Tibial nerve (tissue), 4 donors: ENCODE results near the gene PTPRG.

Experiments
- EP300 ChIP-seq, 2 donors: sonication (generic); formaldehyde crosslinking; IDR thresholded peaks; one replicate each; pipeline ENCODE4 v1.6.1; 2017; ENCODE audit warnings: antibody characterized with exemption in 2 of 2, mild to moderate bottlenecking in 1 of 2
- POLR2A ChIP-seq, 2 donors: fragments of 450-650 bp; IDR thresholded peaks; one replicate each; pipeline ENCODE4 v1.6.1; 2017; ENCODE audit warnings: antibody characterized with exemption in 2 of 2, mild to moderate bottlenecking in 2 of 2, moderate library complexity in 2 of 2
- TF ChIP-seq, protein P1 (sequence below), 5 experiments: fragments of 200-600 bp in 3 of 5; fragments of 450-650 bp in 2 of 5; sonication (generic) in 3 of 5; IDR thresholded peaks; one replicate each; pipeline ENCODE4 v1.5.1; 2016 to 2019; ENCODE audit warnings: antibody characterized with exemption in 5 of 5, mild to moderate bottlenecking in 3 of 5, moderate library complexity in 2 of 5

- TF ChIP-seq, protein P1, sequence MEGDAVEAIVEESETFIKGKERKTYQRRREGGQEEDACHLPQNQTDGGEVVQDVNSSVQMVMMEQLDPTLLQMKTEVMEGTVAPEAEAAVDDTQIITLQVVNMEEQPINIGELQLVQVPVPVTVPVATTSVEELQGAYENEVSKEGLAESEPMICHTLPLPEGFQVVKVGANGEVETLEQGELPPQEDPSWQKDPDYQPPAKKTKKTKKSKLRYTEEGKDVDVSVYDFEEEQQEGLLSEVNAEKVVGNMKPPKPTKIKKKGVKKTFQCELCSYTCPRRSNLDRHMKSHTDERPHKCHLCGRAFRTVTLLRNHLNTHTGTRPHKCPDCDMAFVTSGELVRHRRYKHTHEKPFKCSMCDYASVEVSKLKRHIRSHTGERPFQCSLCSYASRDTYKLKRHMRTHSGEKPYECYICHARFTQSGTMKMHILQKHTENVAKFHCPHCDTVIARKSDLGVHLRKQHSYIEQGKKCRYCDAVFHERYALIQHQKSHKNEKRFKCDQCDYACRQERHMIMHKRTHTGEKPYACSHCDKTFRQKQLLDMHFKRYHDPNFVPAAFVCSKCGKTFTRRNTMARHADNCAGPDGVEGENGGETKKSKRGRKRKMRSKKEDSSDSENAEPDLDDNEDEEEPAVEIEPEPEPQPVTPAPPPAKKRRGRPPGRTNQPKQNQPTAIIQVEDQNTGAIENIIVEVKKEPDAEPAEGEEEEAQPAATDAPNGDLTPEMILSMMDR (IDR thresholded peaks at IDR 0.05): no peak
- TF ChIP-seq POLR2A (IDR thresholded peaks at IDR 0.05) (no peak), EP300 (IDR thresholded peaks at IDR 0.05) (no peak)
Observed at GRCh38 chr3:61667383-61667782, 106.0 kb downstream of the PTPRG start.
